GM21619 (cell line): ENCODE results near the gene TYROBP.
"Not testable (repeated sequence)": the region's sequence is repeated elsewhere in the genome, so short reads cannot be mapped to it uniquely, and the experiment has no call there.

Source experiments
- ATAC-seq: cut with Tn5 transposase; IDR thresholded peaks from one replicate; pipeline ENCODE4 v1.9.1; 2021; ENCODE audit not compliant: unreplicated experiment

TYROBP gene

DNA sequence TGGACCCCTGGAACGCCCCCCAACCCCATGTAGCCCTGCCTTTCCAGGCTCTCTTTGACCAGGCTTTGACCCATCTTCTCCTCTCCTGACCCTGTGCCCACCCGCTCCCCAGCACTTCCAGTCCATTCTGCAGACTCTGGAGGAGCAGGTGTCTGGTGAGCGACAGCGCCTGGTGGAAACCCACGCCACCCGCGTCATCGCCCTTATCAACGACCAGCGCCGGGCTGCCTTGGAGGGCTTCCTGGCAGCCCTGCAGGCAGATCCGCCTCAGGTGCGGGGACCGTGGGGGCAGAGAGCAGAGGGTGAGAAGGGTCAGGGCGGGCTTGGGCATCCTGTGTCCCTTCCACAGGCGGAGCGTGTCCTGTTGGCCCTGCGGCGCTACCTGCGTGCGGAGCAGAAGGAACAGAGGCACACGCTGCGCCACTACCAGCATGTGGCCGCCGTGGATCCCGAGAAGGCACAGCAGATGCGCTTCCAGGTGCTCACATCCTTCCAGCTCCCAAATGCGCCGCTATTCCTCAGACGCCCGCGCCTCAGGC lies 33.6 kb downstream of the TYROBP start:
- ATAC-seq = no peak

DNA sequence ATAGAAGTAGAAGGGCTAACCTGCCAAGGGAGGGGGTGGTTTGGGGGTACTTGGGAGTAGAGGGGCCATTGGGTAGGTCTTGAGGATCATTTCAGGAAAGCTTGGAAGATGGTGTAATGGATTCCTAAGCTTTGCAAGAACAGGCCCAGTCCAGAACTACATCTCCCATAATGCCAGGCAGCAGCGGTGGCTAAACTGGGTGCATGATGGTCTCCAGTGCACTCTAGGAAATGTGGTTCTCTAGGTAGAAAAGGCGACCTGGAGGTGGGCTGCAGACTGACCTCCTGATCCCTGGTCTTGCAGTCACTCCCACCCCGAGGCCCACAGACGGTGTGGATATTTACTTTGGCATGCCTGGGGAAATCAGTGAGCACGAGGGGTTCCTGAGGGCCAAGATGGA lies 35.9 kb downstream of the TYROBP start:
- ATAC-seq = no peak

DNA sequence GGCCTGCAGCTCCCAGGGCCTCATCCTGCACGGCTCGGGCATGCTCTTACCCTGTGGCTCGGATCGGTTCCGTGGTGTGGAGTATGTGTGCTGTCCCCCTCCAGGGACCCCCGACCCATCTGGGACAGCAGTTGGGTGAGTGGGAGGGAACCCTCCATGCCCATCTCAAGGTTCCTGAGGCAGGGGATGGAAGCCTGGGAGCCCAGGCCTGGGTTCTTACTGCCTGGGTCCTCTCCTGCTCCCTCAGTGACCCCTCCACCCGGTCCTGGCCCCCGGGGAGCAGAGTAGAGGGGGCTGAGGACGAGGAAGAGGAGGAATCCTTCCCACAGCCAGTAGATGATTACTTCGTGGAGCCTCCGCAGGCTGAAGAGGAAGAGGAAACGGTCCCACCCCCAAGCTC lies 36.5 kb downstream of the TYROBP start:
- no peak for ATAC-seq

DNA sequence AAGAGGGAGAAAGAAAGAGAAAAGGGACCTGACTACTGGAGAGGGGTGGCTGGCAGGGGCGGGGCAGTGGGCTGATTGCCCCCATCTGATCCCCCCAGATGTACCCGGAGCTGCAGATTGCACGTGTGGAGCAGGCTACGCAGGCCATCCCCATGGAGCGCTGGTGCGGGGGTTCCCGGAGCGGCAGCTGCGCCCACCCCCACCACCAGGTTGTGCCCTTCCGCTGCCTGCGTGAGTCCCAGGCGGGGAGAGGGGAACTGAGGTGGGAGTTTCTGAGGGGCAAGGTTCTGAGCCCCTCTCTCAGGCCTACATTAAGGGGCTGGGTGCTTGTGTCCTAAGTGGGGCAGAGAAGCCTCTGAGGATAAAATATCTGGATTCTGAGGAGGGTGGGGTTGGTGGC lies 37.3 kb downstream of the TYROBP start:
- no peak for ATAC-seq

DNA sequence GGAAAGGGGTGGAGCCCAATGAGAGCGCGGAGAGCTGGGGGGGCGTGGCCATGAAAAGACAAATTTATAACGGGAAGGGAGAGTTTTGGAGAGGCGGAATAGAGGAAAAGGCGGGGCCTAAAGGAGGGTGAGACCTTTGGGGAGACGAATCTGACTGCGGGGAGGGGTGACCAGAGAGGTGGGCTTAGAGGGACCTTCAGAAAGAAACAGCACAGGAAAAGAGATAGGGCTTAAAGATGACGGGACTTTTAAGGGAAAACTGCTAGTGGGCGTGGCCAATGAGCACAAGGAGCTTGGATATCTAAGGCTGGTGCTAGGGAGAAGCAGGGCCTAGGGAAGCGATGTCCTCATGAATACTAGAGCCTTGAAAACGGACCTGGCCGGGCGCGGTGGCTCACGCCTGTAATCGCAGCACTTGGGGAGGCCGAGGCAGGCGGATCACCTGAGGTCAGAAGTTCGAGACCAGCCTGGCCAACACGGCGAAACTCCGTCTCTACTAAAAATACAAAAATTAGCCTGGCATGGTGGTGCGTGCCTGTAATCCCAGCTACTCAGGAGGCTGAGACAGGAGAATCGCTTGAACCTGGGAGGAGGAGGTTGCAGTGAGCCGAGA lies 37.9 kb downstream of the TYROBP start:
- ATAC-seq = not testable (repeated sequence)

GRCh38 chr19:35869327-35870123 lies 38.6 kb downstream of the TYROBP start:
- no peak for ATAC-seq

GRCh38 chr19:35868823-35869326 lies 39.2 kb downstream of the TYROBP start:
- ATAC-seq = no peak

- no peak for ATAC-seq
Measured at GRCh38 chr19:35868172-35868822, 39.8 kb downstream of the TYROBP start, which contains the start of gene APLP1. Gene APLP1 (plus strand): TSS chr19:35868574. CDS start chr19:35868637, 63 bp downstream.

GRCh38 chr19:35863018-35863417 lies 45.1 kb downstream of the TYROBP start:
- no peak for ATAC-seq

GRCh38 chr19:35862528-35862927 lies 45.6 kb downstream of the TYROBP start:
- no peak for ATAC-seq

DNA sequence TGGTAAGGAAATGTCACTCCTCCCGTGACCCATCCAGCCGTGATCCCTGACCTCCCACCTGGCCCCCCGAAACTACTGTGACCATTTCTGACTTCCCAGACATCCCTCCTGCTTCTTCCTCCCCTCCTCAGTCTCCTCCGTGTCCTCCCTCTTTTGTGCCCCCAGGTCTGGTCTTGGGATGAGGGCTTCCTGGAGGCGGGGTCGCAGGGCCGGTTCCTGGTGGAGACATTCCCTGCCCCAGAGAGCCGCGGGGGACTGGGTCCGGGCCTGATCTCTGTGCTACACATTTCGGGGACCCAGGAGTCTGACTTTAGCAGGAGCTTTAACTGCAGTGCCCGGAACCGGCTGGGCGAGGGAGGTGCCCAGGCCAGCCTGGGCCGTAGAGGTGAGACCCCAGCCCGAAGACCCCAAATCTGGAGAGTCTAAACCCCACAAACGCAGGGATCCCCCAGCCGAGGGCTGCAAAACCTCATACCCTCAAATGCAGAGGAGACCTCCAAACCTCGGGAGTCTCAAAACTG lies 46.4 kb downstream of the TYROBP start:
- ATAC-seq = no peak

GRCh38 chr19:35860818-35861639 lies 47.1 kb downstream of the TYROBP start:
- no peak for ATAC-seq

GRCh38 chr19:35860436-35860817 lies 47.7 kb downstream of the TYROBP start:
- ATAC-seq = no peak

- ATAC-seq = no peak
Measured at GRCh38 chr19:35859414-35859813, 48.7 kb downstream of the TYROBP start.

DNA sequence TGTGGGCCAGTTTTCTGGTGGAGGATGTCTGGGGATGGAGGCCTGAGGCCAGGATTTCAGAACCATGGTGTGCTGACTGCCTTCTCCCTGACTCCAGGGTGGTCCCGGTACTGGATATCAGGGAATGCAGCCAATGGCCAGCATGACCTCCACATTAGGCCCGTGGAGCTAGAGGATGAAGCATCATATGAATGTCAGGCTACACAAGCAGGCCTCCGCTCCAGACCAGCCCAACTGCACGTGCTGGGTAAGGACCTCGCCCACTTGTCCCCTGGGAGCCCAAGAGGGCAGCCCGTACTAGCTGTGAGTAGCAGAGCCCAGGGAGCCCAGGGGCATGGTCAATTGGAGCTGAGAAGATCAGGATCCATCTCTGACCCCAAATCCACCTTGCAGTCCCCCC lies 49.8 kb downstream of the TYROBP start:
- ATAC-seq = no peak

DNA sequence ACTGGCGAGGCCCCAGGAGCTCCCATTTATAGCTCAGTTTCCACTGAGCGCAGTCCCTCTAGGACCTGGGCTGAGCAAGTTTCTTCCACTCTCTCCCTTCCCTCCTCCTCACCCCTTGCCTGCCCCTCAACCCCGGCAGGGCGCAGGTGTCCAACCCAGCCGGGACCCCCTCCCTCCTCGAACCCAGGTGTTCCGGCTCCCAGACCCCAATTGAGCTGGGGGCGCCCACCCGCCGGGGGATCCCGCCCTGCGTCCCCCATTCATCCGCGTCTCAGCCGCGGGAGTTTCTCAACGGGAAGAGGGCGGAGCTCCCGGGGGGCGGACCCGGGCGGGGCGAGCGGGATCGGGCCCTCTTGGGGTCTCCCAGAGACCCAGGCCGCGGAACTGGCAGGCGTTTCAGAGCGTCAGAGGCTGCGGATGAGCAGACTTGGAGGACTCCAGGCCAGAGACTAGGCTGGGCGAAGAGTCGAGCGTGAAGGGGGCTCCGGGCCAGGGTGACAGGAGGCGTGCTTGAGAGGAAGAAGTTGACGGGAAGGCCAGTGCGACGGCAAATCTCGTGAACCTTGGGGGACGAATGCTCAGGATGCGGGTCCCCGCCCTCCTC lies 51.4 kb downstream of the TYROBP start, which contains the start of gene KIRREL2:
KIRREL2 (plus strand) TSS at position 366 of the 604 bp plus-strand sequence; CDS start at position 575, 209 bp downstream.
- ATAC-seq = no peak
